VCaP (cell line): Measurements from ENCODE around the gene PSMB11.

ENCODE experiments used
- H3K27ac ChIP-seq: fragments of 450-650 bp; 2 replicates; pipeline ENCODE4 v1.5.1; 2017
- CTCF ChIP-seq: fragments of 450-650 bp; conservative IDR thresholded peaks from 2 replicates; pipeline ENCODE4 v1.5.1; 2017; ENCODE audit warnings: mild to moderate bottlenecking, moderate library complexity

PSMB11 gene

GRCh38 chr14:23020143-23021128 lies 21.6 kb upstream of the PSMB11 start:
- no peak overlapping the region for H3K27ac ChIP-seq
- TF ChIP-seq CTCF: no peak

GRCh38 chr14:23021434-23021833 lies 20.6 kb upstream of the PSMB11 start:
- no peak for TF ChIP-seq CTCF
- H3K27ac ChIP-seq: no peak overlapping the region

GRCh38 chr14:23021889-23022442 lies 20.0 kb upstream of the PSMB11 start:
- H3K27ac ChIP-seq: no peak overlapping the region
- no peak for TF ChIP-seq CTCF

- TF ChIP-seq CTCF: no peak
- H3K27ac ChIP-seq: no peak overlapping the region
These were observed 18.8 kb upstream of the PSMB11 start for GRCh38 chr14:23023022-23023794.

- no peak for TF ChIP-seq CTCF
These were observed 18.2 kb upstream of the PSMB11 start for GRCh38 chr14:23023795-23024152.

GRCh38 chr14:23024612-23025075 lies 17.4 kb upstream of the PSMB11 start:
- H3K27ac ChIP-seq: no peak overlapping the region
- TF ChIP-seq CTCF: no peak

More at GRCh38 chr14:23023795-23024152, 18.2 kb upstream of the PSMB11 start:
- no peak overlapping the region for H3K27ac ChIP-seq
